HepG2 (cell line): Measurements from ENCODE around the gene TCF25.

Experiments
- BATF2 ChIP-seq: sonication (generic); formaldehyde crosslinking; IDR thresholded peaks from 2 replicates; pipeline ENCODE4 v1.8.0; 2022; ENCODE audit warnings: mild to moderate bottlenecking, missing genetic modification reagents, moderate library complexity
- CTCF ChIP-seq: sonication (generic); formaldehyde crosslinking; IDR thresholded peaks from 2 replicates; pipeline ENCODE4 v1.5.0; 2020; ENCODE audit warnings: mild to moderate bottlenecking, missing genetic modification reagents, moderate library complexity
- ELF4 ChIP-seq: sonication (generic); formaldehyde crosslinking; IDR thresholded peaks from 2 replicates; pipeline ENCODE4 v1.5.0; 2020; ENCODE audit warnings: missing genetic modification reagents, mild to moderate bottlenecking, moderate library complexity, borderline replicate concordance
- NCOA2 ChIP-seq: sonication (generic); formaldehyde crosslinking; IDR thresholded peaks from 2 replicates; pipeline ENCODE4 v1.8.0; 2022; ENCODE audit warnings: inconsistent platforms
- NFE2L1 ChIP-seq: sonication (generic); formaldehyde crosslinking; IDR thresholded peaks from 2 replicates; pipeline ENCODE4 v1.4.0; 2020; ENCODE audit warnings: missing genetic modification reagents, mild to moderate bottlenecking, borderline replicate concordance
- NR1H2 ChIP-seq: sonication (generic); formaldehyde crosslinking; IDR thresholded peaks from 2 replicates; pipeline ENCODE4 v1.8.1; 2022; ENCODE audit warnings: low read depth, missing genetic modification reagents, borderline replicate concordance
- PBX3 ChIP-seq: sonication (generic); formaldehyde crosslinking; IDR thresholded peaks from 2 replicates; pipeline ENCODE4 v1.8.1; 2023; ENCODE audit warnings: missing genetic modification reagents, inconsistent platforms, borderline replicate concordance
- PCBP2 ChIP-seq: fragments of 200-400 bp; formaldehyde crosslinking; optimal IDR thresholded peaks from 2 replicates; pipeline ENCODE3; 2018; ENCODE audit warnings: low read length, low read depth; ENCODE audit not compliant: poor library complexity, severe bottlenecking
- POLR2A ChIP-seq, 2 experiments: IDR thresholded peaks; 2 replicates each; pipeline ENCODE4 v1.6.1; 2011; ENCODE audit warnings: low read depth in 2 of 2, low read length in 2 of 2, mild to moderate bottlenecking in 1 of 2, moderate library complexity in 1 of 2; ENCODE audit not compliant: insufficient read depth in 1 of 2
- SETDB1 ChIP-seq: sonication (generic); formaldehyde crosslinking; IDR thresholded peaks from 2 replicates; pipeline ENCODE4 v1.5.1; 2020; ENCODE audit warnings: missing genetic modification reagents, mild to moderate bottlenecking, borderline replicate concordance
- ZC3H4 ChIP-seq: sonication (generic); formaldehyde crosslinking; IDR thresholded peaks from 2 replicates; pipeline ENCODE4 v1.4.0; 2020; ENCODE audit warnings: missing genetic modification reagents, borderline replicate concordance
- ZNF350 ChIP-seq: sonication (generic); formaldehyde crosslinking; IDR thresholded peaks from 2 replicates; pipeline ENCODE4 v1.4.0; 2020; ENCODE audit warnings: mild to moderate bottlenecking, low read depth, missing genetic modification reagents, borderline replicate concordance
- ZNF747 ChIP-seq: sonication (generic); formaldehyde crosslinking; IDR thresholded peaks from 2 replicates; pipeline ENCODE4 v1.8.1; 2023; ENCODE audit warnings: missing genetic modification reagents, mild to moderate bottlenecking, borderline replicate concordance
- ZNF784 ChIP-seq: sonication (generic); formaldehyde crosslinking; IDR thresholded peaks from 2 replicates; pipeline ENCODE4 v1.5.1; 2020; ENCODE audit warnings: missing genetic modification reagents, mild to moderate bottlenecking, borderline replicate concordance

GRCh38 chr16:89924925-89925307 lies 51.5 kb downstream of the TCF25 start:
- TF ChIP-seq BATF2 (CRISPR knock-in tag): no peak
- no peak for TF ChIP-seq SETDB1 (CRISPR knock-in tag)
- no peak for TF ChIP-seq POLR2A (IDR thresholded peaks at IDR 0.05; ENCODE audit: insufficient read depth in 1 of 2, low read depth in 2 of 2, low read length in 2 of 2)
- no peak for TF ChIP-seq ZNF350 (CRISPR knock-in tag)
- no peak for TF ChIP-seq ZNF784
- TF ChIP-seq ZNF747 (CRISPR knock-in tag): no peak
- TF ChIP-seq PCBP2: no peak
- TF ChIP-seq NR1H2 (CRISPR knock-in tag): no peak
- no peak for TF ChIP-seq ZC3H4 (CRISPR knock-in tag)
- TF ChIP-seq ELF4 (CRISPR knock-in tag): no peak
- no peak for TF ChIP-seq NFE2L1 (CRISPR knock-in tag)
- no peak for TF ChIP-seq NCOA2
- TF ChIP-seq CTCF (CRISPR knock-in tag): no peak
- no peak for TF ChIP-seq PBX3
